ENCODE data around the gene SURF1. TPM values are rescaled to one million over a fixed set of nuclear protein-coding genes. Genes with fewer than 3 reads are reported as not detected.
"Not testable (repeated sequence)": the region's sequence is repeated elsewhere in the genome, so short reads cannot be mapped to it uniquely, and the experiment has no call there.

Gene SURF1
- total RNA-seq, 1 experiment from 2014 or later: 35.6 TPM

DNA sequence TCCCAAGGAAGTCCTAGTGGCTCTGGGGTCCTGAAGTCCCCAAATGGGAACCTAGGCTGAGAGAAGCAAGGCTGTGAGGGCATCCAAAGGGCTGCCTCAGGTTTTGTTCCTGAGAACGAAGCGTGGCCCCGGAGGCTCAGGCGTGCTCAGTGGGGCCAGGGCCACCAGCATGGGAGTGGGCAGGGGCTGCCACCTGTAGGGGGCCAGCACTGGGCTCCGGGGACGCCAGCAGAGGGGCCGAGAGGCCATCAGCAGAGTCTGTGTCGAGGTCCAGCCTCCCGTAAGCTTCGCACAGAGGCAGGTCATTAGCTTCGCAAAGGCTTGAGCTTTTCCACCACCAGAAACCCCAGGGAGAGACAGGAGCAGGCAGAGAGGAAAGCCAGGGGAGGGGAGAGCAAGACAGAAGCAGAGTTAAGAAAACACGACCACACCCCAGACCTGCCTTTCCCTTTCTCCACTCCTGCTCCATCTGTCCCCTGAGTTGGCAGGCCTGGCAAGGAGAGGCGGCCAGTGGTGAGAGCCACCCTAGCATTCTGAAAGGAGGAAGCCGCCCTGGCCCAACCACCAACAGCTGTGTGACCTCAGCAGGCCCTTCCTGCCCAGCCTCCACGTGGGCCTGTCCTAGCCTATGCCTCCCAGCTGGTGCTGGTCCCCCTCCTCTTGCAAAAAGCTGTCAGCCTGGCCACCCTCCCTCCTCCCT lies 14.8 kb downstream of the SURF1 start:
- no peak overlapping the region for H2AFZ ChIP-seq (ENCODE audit: low read length)
- H4K20me1 ChIP-seq (ENCODE audit: insufficient read depth, low read depth, low read length): peaks cover 6% of the 10 kb centered on the region; the same call in 1 of the 2 replicates
- peaks cover 14% of the 10 kb centered on the region for H3K79me2 ChIP-seq (ENCODE audit: low read length)
- peaks cover 5% of the 10 kb centered on the region for H3K4me1 ChIP-seq (ENCODE audit: low read length)
- no peak for DNase-seq
- no peak overlapping the region for H3K27ac ChIP-seq (ENCODE audit: low read length)
- no peaks in the 10 kb centered on the region for H3K9me3 ChIP-seq (ENCODE audit: low read length)
- no peaks in the 10 kb centered on the region for H3K9me2 ChIP-seq (replicated peaks; ENCODE audit: insufficient read depth, low read length)
- H3K27me3 ChIP-seq (ENCODE audit: low read length): no peaks in the 10 kb centered on the region
- no peak overlapping the region for H3K4me2 ChIP-seq (ENCODE audit: low read depth, low read length, poor library complexity, severe bottlenecking)
- H3K4me3 ChIP-seq (ENCODE audit: low read length): no peak overlapping the region
- H3K36me3 ChIP-seq (ENCODE audit: insufficient read depth, low read length): peaks cover 9% of the 10 kb centered on the region; the same call in 1 of the 2 replicates
- no peak overlapping the region for H3K9ac ChIP-seq (ENCODE audit: low read length)

DNA sequence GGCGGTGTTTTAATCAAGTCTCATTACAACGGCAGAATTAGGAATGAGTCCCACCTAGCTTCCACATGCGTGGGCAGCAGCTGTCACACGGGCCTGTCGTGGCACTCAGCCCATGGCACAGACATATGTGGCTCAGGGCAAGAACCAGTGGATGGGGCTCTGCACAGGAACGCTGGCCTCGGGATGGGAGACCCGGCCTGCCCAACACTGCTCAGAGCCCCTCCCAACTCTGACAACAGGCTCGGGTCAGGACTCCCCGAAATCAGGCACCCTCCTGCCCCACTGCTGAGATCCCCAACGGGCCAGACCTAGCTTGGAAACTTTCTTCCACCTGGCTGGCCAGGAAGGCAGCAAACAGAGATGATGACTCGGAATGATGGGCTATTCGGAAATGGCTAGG lies 15.4 kb downstream of the SURF1 start:
- no peak overlapping the region for H3K9ac ChIP-seq (ENCODE audit: low read length)
- no peak overlapping the region for H3K4me2 ChIP-seq (ENCODE audit: low read depth, low read length, poor library complexity, severe bottlenecking)
- no peak for DNase-seq
- no peaks in the 10 kb centered on the region for H3K9me2 ChIP-seq (replicated peaks; ENCODE audit: insufficient read depth, low read length)
- H3K9me3 ChIP-seq (ENCODE audit: low read length): no peaks in the 10 kb centered on the region
- no peak overlapping the region for H3K27ac ChIP-seq (ENCODE audit: low read length)
- peaks cover 6% of the 10 kb centered on the region; the same call in 1 of the 2 replicates for H4K20me1 ChIP-seq (ENCODE audit: insufficient read depth, low read depth, low read length)
- peaks cover 5% of the 10 kb centered on the region for H3K4me1 ChIP-seq (ENCODE audit: low read length)
- H3K4me3 ChIP-seq (ENCODE audit: low read length): no peak overlapping the region
- no peaks in the 10 kb centered on the region for H3K27me3 ChIP-seq (ENCODE audit: low read length)
- H3K36me3 ChIP-seq (ENCODE audit: insufficient read depth, low read length): peaks cover 9% of the 10 kb centered on the region; the same call in 1 of the 2 replicates
- H2AFZ ChIP-seq (ENCODE audit: low read length): no peak overlapping the region
- peaks cover 8% of the 10 kb centered on the region for H3K79me2 ChIP-seq (ENCODE audit: low read length)

GRCh38 chr9:133340256-133340655 lies 16.0 kb downstream of the SURF1 start:
- Histone ChIP-seq H3K79me2 (ENCODE audit: low read length) (peaks cover 8% of the 10 kb centered on the region), H3K27ac (ENCODE audit: low read length) (no peak overlapping the region), H3K4me2 (ENCODE audit: low read depth, low read length, poor library complexity, severe bottlenecking) (no peak overlapping the region), H3K9ac (ENCODE audit: low read length) (no peak overlapping the region), H3K27me3 (ENCODE audit: low read length) (no peaks in the 10 kb centered on the region), H3K9me3 (ENCODE audit: low read length) (no peaks in the 10 kb centered on the region), H2AFZ (ENCODE audit: low read length) (no peak overlapping the region), H3K9me2 (replicated peaks; ENCODE audit: insufficient read depth, low read length) (no peaks in the 10 kb centered on the region), H3K4me1 (ENCODE audit: low read length) (peaks cover 5% of the 10 kb centered on the region), H3K36me3 (ENCODE audit: insufficient read depth, low read length) (peaks cover 9% of the 10 kb centered on the region; the same call in 1 of the 2 replicates), H4K20me1 (ENCODE audit: insufficient read depth, low read depth, low read length) (peaks cover 1% of the 10 kb centered on the region; the same call in 1 of the 2 replicates), H3K4me3 (ENCODE audit: low read length) (no peak overlapping the region)
- no peak for DNase-seq

DNA sequence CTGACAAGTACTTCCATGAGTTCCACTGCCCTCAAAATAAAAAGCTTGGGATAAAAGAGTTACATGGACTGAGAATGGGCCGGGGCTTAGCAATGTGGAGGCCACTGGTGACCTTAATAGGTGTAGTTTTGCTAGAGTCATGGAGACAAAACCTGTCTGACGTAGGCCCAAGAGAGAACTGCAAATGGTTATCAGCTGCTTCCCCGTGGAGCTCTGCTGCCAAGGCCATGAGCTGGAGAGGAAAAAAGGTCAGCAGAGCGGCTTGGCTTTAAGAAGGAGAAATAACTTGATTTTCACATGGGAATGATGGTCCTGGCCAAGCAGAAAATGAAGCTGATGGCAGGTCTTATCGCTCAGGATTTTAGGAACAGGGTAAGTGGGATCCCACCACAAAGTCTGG lies 16.6 kb downstream of the SURF1 start:
- Histone ChIP-seq H3K9ac (ENCODE audit: low read length) (no peak overlapping the region), H3K36me3 (ENCODE audit: insufficient read depth, low read length) (peaks cover 11% of the 10 kb centered on the region; the same call in 1 of the 2 replicates), H3K27me3 (ENCODE audit: low read length) (no peaks in the 10 kb centered on the region)

DNA sequence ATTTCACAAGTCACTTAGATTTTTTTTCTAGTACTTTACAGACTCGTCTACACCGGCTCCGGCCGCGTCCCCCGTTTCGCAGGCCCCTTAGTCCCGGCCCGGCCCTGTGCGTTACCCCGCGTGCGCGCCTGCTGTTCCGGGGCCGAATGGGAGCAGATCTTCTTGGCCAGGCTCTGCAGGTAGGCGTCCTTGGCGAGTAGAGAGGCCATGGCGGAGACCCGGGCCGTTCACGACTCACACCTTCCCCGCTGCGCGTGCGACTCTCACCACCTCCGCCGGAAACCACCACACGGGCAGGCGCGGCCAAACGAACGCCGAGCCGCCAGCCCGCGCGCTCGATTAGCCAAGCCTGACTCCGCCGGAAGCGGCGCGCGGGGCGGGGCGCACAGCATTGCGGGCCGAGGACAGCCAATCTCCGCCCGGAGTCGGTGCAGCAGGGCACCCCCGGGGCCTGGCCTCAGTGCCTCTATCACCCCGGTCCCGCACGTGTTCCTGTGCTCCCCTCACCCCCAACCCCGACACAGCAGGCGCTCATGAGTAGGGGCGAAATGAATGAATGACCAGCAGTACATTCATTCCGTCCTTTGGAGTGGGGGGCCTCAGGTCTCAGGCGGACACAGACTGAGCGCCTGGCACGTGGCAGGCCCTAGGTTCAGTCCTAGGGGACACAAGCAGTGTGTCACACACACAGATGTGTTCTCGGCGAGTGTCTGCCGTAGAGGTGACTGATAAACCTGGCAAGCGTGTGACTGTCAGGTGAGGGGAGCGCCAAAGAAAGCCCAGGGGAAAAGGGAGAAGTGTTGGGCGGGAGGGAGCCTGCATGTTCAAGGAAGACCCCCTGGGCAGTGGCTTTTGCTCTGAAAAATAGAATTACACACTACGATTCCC lies 20.1 kb downstream of the SURF1 start, which contains the start of gene SURF6:
Gene SURF6, minus strand, starts transcription at position 265 of the 888 bp plus-strand sequence. Its CDS starts 56 bp downstream, at position 209.
- Histone ChIP-seq H3K27ac (ENCODE audit: low read length) (peak within 1 kb of the TSS; percentile 47), H3K4me1 (ENCODE audit: low read length) (peaks cover 14% of the 10 kb centered on the region), H3K9me3 (ENCODE audit: low read length) (no peaks in the 10 kb centered on the region), H3K4me2 (ENCODE audit: low read depth, low read length, poor library complexity, severe bottlenecking) (peak within 1 kb of the TSS; percentile 78), H4K20me1 (ENCODE audit: insufficient read depth, low read depth, low read length) (peaks cover 15% of the 10 kb centered on the region; the same call in 1 of the 2 replicates), H2AFZ (ENCODE audit: low read length) (peak within 1 kb of the TSS; percentile 92; the same call in 1 of the 2 replicates), H3K27me3 (ENCODE audit: low read length) (no peaks in the 10 kb centered on the region), H3K36me3 (ENCODE audit: insufficient read depth, low read length) (peaks cover 25% of the 10 kb centered on the region; the same call in 1 of the 2 replicates), H3K79me2 (ENCODE audit: low read length) (peaks cover 21% of the 10 kb centered on the region), H3K9ac (ENCODE audit: low read length) (peak within 1 kb of the TSS; percentile 83), H3K9me2 (replicated peaks; ENCODE audit: insufficient read depth, low read length) (no peaks in the 10 kb centered on the region), H3K4me3 (ENCODE audit: low read length) (peak within 1 kb of the TSS; percentile 79)
- DNase-seq: peak; percentile 98

More for the DNA sequence above, 16.6 kb downstream of the SURF1 start:
- Histone ChIP-seq H3K4me1 (ENCODE audit: low read length) (peaks cover 11% of the 10 kb centered on the region), H3K4me3 (ENCODE audit: low read length) (no peak overlapping the region), H2AFZ (ENCODE audit: low read length) (no peak overlapping the region), H3K9me2 (replicated peaks; ENCODE audit: insufficient read depth, low read length) (no peaks in the 10 kb centered on the region), H3K27ac (ENCODE audit: low read length) (no peak overlapping the region), H3K4me2 (ENCODE audit: low read depth, low read length, poor library complexity, severe bottlenecking) (no peak overlapping the region), H4K20me1 (ENCODE audit: insufficient read depth, low read depth, low read length) (no peaks in the 10 kb centered on the region), H3K79me2 (ENCODE audit: low read length) (peaks cover 13% of the 10 kb centered on the region), H3K9me3 (ENCODE audit: low read length) (no peaks in the 10 kb centered on the region)
- no peak for DNase-seq

DNA sequence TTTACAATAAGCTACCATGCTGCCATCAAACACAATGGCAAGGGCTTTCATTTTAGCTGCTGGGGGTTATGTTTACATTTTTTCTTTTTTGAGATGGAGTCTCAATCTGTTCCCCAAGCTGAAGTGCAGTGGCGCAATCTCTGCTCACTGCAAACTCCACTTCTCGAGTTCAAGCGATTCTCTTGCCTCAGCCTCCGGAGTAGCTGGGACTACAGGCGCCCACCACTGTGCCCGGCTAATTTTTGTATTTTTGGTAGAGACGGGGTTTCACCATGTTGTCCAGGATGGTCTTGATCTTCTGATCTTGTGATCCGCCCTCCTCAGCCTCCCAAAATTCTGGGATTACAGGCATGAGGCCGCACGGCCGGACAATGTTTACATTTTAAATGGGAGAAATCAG lies 21.4 kb downstream of the SURF1 start:
- DNase-seq; H3K9me3 ChIP-seq (ENCODE audit: low read length); H3K9me2 ChIP-seq (replicated peaks; ENCODE audit: insufficient read depth, low read length); H2AFZ ChIP-seq (ENCODE audit: low read length); H3K27me3 ChIP-seq (ENCODE audit: low read length): not testable (repeated sequence)
- peak overlapping the region; percentile 78 for H3K4me2 ChIP-seq (ENCODE audit: low read depth, low read length, poor library complexity, severe bottlenecking)
- peak overlapping the region; percentile 47; the same call in 1 of the 2 replicates for H3K27ac ChIP-seq (ENCODE audit: low read length)
- peaks cover 21% of the 10 kb centered on the region; the same call in 1 of the 2 replicates for H3K36me3 ChIP-seq (ENCODE audit: insufficient read depth, low read length)
- peaks cover 14% of the 10 kb centered on the region for H3K4me1 ChIP-seq (ENCODE audit: low read length)
- peaks cover 21% of the 10 kb centered on the region for H4K20me1 ChIP-seq (ENCODE audit: insufficient read depth, low read depth, low read length)
- H3K4me3 ChIP-seq (ENCODE audit: low read length): peak overlapping the region; percentile 79
- peak overlapping the region; percentile 83 for H3K9ac ChIP-seq (ENCODE audit: low read length)
- H3K79me2 ChIP-seq (ENCODE audit: low read length): peaks cover 21% of the 10 kb centered on the region

- H3K27ac ChIP-seq (ENCODE audit: low read length): no peak overlapping the region
- no peaks in the 10 kb centered on the region for H3K27me3 ChIP-seq (ENCODE audit: low read length)
- peak overlapping the region; percentile 83; the same call in 1 of the 2 replicates for H3K9ac ChIP-seq (ENCODE audit: low read length)
- DNase-seq: no peak
- peaks cover 21% of the 10 kb centered on the region; the same call in 1 of the 2 replicates for H3K36me3 ChIP-seq (ENCODE audit: insufficient read depth, low read length)
- H3K9me3 ChIP-seq (ENCODE audit: low read length): no peaks in the 10 kb centered on the region
- no peak overlapping the region for H2AFZ ChIP-seq (ENCODE audit: low read length)
- H3K4me2 ChIP-seq (ENCODE audit: low read depth, low read length, poor library complexity, severe bottlenecking): peak overlapping the region; percentile 78
- H3K9me2 ChIP-seq (replicated peaks; ENCODE audit: insufficient read depth, low read length): no peaks in the 10 kb centered on the region
- H3K4me3 ChIP-seq (ENCODE audit: low read length): no peak overlapping the region
- peaks cover 14% of the 10 kb centered on the region for H3K4me1 ChIP-seq (ENCODE audit: low read length)
- H4K20me1 ChIP-seq (ENCODE audit: insufficient read depth, low read depth, low read length): peaks cover 21% of the 10 kb centered on the region
- H3K79me2 ChIP-seq (ENCODE audit: low read length): peaks cover 21% of the 10 kb centered on the region
These were observed 22.1 kb downstream of the SURF1 start for GRCh38 chr9:133334161-133334560.

DNA sequence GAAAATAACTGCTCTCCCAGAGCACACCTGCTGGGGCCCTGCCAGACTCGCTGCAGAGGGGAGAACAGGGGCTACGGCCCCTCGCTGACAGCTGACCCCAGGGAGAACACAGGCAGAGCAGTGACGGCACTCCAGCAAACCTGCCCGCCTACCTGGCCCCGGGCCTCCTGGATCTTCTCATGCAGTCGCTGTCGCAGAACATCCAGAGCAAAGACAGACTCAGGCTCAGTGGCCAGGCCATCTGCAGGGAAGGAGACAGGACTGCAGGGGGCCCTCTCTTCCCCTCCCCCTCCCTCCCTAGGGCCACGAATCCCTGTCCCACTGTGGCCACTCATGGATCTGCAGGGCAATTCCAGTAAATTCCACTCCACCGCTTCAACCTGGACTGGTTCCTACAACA lies 22.7 kb downstream of the SURF1 start:
- no peaks in the 10 kb centered on the region for H3K9me3 ChIP-seq (ENCODE audit: low read length)
- DNase-seq: no peak
- peaks cover 21% of the 10 kb centered on the region for H4K20me1 ChIP-seq (ENCODE audit: insufficient read depth, low read depth, low read length)
- H3K4me3 ChIP-seq (ENCODE audit: low read length): no peak overlapping the region
- H3K27me3 ChIP-seq (ENCODE audit: low read length): no peaks in the 10 kb centered on the region
- H3K9me2 ChIP-seq (replicated peaks; ENCODE audit: insufficient read depth, low read length): no peaks in the 10 kb centered on the region
- peaks cover 21% of the 10 kb centered on the region for H3K79me2 ChIP-seq (ENCODE audit: low read length)
- H2AFZ ChIP-seq (ENCODE audit: low read length): no peak overlapping the region
- H3K27ac ChIP-seq (ENCODE audit: low read length): no peak overlapping the region
- H3K4me1 ChIP-seq (ENCODE audit: low read length): peaks cover 14% of the 10 kb centered on the region
- H3K36me3 ChIP-seq (ENCODE audit: insufficient read depth, low read length): peaks cover 21% of the 10 kb centered on the region; the same call in 1 of the 2 replicates
- H3K4me2 ChIP-seq (ENCODE audit: low read depth, low read length, poor library complexity, severe bottlenecking): no peak overlapping the region
- H3K9ac ChIP-seq (ENCODE audit: low read length): no peak overlapping the region

Data from Karpas-422 (cell line).